Chondrocyte (in vitro differentiated cells): ENCODE measurements around the gene PGAM4. TPM values are rescaled to one million over a fixed set of nuclear protein-coding genes. Genes with fewer than 3 reads are reported as not detected.

ENCODE experiments used
- DNase-seq: peaks from one replicate; pipeline ENCODE4 v3.0.0; 2021; ENCODE audit warnings: mixed read lengths, low spot score
- H3K27ac Mint-ChIP-seq: one replicate; pipeline ENCODE4 v1.8.0; 2021; ENCODE audit warnings: mild to moderate bottlenecking, moderate library complexity, mixed read lengths; ENCODE audit not compliant: unreplicated experiment
- H3K27me3 Mint-ChIP-seq: 2 replicates; pipeline ENCODE4 v1.8.0; 2021; ENCODE audit warnings: low read depth, mixed read lengths
- H3K36me3 Mint-ChIP-seq: 2 replicates; pipeline ENCODE4 v1.8.0; 2021; ENCODE audit warnings: low read depth, mixed read lengths
- H3K4me1 Mint-ChIP-seq: 2 replicates; pipeline ENCODE4 v1.8.0; 2021; ENCODE audit warnings: low read depth, mild to moderate bottlenecking, mixed read lengths
- H3K4me3 Mint-ChIP-seq: one replicate; pipeline ENCODE4 v1.8.0; 2021; ENCODE audit warnings: mild to moderate bottlenecking, moderate library complexity, mixed read lengths; ENCODE audit not compliant: unreplicated experiment
- H3K9me3 Mint-ChIP-seq: 2 replicates; pipeline ENCODE4 v1.8.0; 2021; ENCODE audit warnings: low read depth, mixed read lengths
- long read RNA-seq: library from polyadenylated mRNA; stranded (forward); transcript quantifications from one replicate; pipeline ENCODE4 v2.0.0, GENCODE V29; 2021
- total RNA-seq: library from RNA; stranded (reverse); gene quantifications from 3 replicates; pipeline ENCODE4 v1.2.1, GENCODE V29; 2021
- TF ChIP-seq, protein P1 (sequence below): fragments of 200-600 bp; sonication (generic); IDR thresholded peaks from 2 replicates; pipeline ENCODE4 v1.5.0; 2021; ENCODE audit warnings: antibody characterized with exemption, mild to moderate bottlenecking, moderate library complexity

PGAM4 gene
- not detected in 3 replicates for total RNA-seq
- long read RNA-seq: 0 reads

DNA sequence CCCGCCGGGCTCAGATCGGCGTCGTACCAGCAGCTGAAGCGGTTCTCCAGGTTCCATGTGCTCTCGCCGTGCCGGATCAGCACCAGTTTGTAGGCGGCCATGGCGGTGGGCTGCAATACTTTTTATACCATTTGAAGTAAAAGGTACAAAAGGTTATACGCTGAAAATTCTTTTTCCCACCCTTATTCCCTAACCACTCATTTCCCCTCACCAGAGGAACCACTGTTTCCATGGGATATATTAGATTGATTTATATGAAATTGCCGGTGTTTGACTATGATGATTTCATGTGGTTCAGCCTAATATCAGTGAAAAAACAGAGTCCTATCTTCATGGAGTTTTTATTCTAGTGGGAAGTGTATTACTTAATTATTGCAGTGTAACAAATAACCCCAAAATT is at the start of gene PGAM4:
Gene PGAM4 (minus strand): TSS at position 101 of the 400 bp plus-strand sequence. CDS start 0 bp downstream, at position 101.
- H3K9me3 Mint-ChIP-seq: peaks cover 18% of the 10 kb centered on the region
- TF ChIP-seq, protein P1, sequence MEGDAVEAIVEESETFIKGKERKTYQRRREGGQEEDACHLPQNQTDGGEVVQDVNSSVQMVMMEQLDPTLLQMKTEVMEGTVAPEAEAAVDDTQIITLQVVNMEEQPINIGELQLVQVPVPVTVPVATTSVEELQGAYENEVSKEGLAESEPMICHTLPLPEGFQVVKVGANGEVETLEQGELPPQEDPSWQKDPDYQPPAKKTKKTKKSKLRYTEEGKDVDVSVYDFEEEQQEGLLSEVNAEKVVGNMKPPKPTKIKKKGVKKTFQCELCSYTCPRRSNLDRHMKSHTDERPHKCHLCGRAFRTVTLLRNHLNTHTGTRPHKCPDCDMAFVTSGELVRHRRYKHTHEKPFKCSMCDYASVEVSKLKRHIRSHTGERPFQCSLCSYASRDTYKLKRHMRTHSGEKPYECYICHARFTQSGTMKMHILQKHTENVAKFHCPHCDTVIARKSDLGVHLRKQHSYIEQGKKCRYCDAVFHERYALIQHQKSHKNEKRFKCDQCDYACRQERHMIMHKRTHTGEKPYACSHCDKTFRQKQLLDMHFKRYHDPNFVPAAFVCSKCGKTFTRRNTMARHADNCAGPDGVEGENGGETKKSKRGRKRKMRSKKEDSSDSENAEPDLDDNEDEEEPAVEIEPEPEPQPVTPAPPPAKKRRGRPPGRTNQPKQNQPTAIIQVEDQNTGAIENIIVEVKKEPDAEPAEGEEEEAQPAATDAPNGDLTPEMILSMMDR: no peak
- H3K4me1 Mint-ChIP-seq: no peaks in the 10 kb centered on the region
- H3K27ac Mint-ChIP-seq: no peak within 1 kb of the TSS
- H3K36me3 Mint-ChIP-seq: no peaks in the 10 kb centered on the region
- no peak for DNase-seq
- no peak within 1 kb of the TSS for H3K4me3 Mint-ChIP-seq
- no peaks in the 10 kb centered on the region for H3K27me3 Mint-ChIP-seq

DNA sequence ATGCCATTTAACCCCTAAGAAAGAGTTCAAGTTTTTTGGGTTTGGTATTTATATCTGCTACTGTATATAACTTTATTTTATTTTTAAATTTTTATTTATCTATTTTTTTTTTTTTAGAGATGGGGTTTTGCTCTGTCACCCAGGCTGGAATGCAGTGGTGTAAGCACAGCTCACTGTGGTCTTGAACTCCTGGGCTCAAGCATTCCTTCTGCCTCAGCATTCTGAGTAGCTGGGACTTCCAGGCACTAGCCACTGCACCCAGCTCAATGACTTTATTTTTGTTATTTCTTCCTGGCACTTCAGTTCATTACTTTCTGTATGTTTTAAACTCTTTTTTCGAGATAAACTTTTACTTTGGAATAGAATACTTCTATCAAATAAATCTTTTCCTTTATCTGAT is 42.4 kb upstream of the PGAM4 start:
- H3K27ac Mint-ChIP-seq: no peak overlapping the region
- peaks cover 9% of the 10 kb centered on the region for H3K9me3 Mint-ChIP-seq
- no peak for DNase-seq
- TF ChIP-seq, protein P1: no peak
- no peak overlapping the region for H3K4me3 Mint-ChIP-seq
- H3K36me3 Mint-ChIP-seq: peaks cover 2% of the 10 kb centered on the region
- H3K4me1 Mint-ChIP-seq: no peaks in the 10 kb centered on the region
- H3K27me3 Mint-ChIP-seq: no peaks in the 10 kb centered on the region

DNA sequence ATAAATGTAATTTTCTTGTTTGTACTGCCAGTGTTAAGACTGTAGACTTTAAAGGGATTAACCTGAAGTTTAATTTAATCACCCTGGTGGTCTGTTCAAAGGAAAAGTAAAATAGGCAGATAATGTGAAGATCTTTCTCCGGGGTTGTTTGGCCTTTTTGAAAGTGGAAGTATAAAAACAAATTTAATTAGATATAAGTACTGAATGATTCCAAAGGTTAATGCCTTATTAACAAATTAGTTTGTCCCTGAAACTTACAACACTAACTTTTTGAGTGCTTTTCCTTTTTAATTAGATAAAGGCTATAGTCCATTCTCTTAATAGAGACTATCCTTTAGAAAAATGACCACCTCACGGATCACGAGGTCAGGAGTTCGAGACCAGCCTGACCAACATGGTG is 10.4 kb upstream of the PGAM4 start:
- Mint-ChIP-seq H3K27ac (no peak overlapping the region), H3K4me3 (no peak overlapping the region), H3K36me3 (no peaks in the 10 kb centered on the region), H3K4me1 (no peaks in the 10 kb centered on the region), H3K9me3 (peaks cover 2% of the 10 kb centered on the region), H3K27me3 (no peaks in the 10 kb centered on the region)
- TF ChIP-seq, protein P1: no peak
- no peak for DNase-seq

DNA sequence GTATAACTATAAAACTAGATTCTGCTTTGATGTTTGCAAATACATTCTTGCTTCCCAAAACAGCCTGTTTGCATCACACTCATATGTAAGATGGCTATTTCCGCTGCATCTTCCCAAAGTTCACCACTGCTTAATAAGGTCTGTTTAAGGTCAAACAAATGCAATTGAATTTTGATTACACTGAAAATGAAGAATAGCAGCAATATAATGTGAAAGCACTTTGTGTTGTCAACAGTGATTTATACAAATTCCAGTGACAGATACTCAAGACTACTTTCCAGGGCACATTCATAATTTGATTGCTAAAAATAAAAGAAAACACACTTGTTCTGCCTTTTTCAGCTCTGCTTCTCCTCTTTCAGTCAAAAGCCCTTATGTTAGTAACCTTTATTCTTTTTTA is 8.1 kb upstream of the PGAM4 start:
- Mint-ChIP-seq H3K4me3 (no peak overlapping the region), H3K27me3 (no peaks in the 10 kb centered on the region), H3K27ac (no peak overlapping the region), H3K36me3 (no peaks in the 10 kb centered on the region), H3K4me1 (no peaks in the 10 kb centered on the region), H3K9me3 (peaks cover 2% of the 10 kb centered on the region)
- TF ChIP-seq, protein P1: no peak
- no peak for DNase-seq

DNA sequence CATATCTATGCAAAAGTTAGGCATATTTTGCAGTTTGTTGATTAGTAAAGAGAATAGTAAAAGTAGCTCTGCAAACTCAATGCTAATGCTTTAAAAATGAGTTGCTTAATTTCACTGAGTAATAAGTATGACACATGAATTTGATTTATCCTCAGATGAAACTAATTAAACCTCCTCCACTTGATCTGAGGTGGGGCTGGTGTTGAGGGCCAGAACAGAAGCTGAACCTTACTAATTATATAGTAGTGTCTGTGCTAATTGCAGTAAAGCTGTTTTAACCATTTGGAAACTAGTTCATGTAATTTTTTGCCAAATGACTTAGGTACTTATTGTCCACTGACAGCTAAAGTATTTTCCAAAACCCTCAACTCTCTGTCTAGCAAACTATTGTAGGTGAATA is 7.7 kb upstream of the PGAM4 start:
- no peak for DNase-seq
- no peak overlapping the region for H3K27ac Mint-ChIP-seq
- H3K9me3 Mint-ChIP-seq: peaks cover 2% of the 10 kb centered on the region
- no peaks in the 10 kb centered on the region for H3K4me1 Mint-ChIP-seq
- H3K4me3 Mint-ChIP-seq: no peak overlapping the region
- no peaks in the 10 kb centered on the region for H3K36me3 Mint-ChIP-seq
- H3K27me3 Mint-ChIP-seq: no peaks in the 10 kb centered on the region
- TF ChIP-seq, protein P1: no peak
